Erythroblast (primary cell): ENCODE data around the gene RASAL1.

ENCODE experiments used
- GATA1 ChIP-seq: IDR thresholded peaks from 2 replicates; pipeline ENCODE4 v1.6.1; 2011; ENCODE audit warnings: low read depth, mild to moderate bottlenecking, control low read depth, low read length, moderate library complexity
- POLR2A ChIP-seq: IDR thresholded peaks from 2 replicates; pipeline ENCODE4 v1.6.1; 2011; ENCODE audit warnings: mild to moderate bottlenecking, low read length

DNA sequence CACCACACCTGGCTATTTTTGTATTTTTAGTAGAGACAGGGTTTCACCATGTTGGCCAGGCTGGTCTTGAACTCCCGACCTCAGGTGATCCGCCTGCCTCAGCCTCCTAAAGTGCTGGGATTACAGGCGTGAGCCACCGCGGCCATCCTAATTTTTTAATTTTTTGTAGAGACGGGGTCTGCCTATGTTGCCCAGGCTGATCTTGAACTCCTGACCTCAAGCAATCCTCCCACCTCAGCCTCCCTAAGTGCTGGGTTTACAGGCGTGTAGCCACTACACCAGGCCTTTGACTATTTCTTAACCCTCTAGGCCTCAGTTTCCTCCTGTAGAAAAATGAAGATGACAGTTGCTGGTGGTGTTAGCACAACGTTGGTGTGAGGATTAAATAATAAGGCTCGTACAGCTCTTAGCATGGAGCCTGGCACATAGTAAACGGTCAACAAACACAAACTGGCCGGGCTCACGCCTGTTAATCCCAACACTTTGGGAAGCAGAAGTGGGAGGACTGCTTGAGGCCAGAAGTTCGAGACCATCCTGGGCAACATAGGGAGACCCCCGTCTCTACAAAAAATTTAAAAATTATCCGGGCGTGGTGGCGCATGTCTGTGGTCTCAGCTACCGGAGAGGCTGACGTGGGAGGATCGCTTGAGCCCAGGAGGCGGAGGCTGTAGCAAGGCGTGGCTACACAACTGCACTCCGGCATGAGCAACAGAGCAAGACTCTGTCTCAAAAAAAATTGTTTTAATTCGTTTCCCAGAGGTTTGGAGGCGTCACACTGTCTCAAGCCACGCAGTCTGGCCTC, 48.7 kb upstream of the RASAL1 start:
- TF ChIP-seq POLR2A, result no peak
- TF ChIP-seq GATA1, result no peak
